Caco-2 (cell line): ENCODE data around the gene FUOM. TPM values are rescaled to one million over a fixed set of nuclear protein-coding genes. Genes with fewer than 3 reads are reported as not detected.
A peak's percentile ranks its signal among the peaks of the same experiment; 100 is the strongest.
"Not testable (repeated sequence)": the region's sequence is repeated elsewhere in the genome, so short reads cannot be mapped to it uniquely, and the experiment has no call there.

Source experiments
- BruUV-seq: library from RNA; stranded (reverse); fragments of 400-500 nt; replicated peaks from 2 replicates; lab custom pipeline; 2021; lab: Mats Ljungman, UMichigan
- CTCF ChIA-PET: fragments of 300-600 bp; sonication (Branson Sonifier 250); formaldehyde crosslinking; loops from one replicate; lab custom pipeline; 2022; ENCODE audit warnings: antibody characterized with exemption; lab: Charles Lee
- POLR2A ChIA-PET: fragments of 300-600 bp; sonication (Branson Sonifier 250); formaldehyde crosslinking; loops from one replicate; lab custom pipeline; 2022; ENCODE audit warnings: antibody characterized with exemption; lab: Charles Lee
- DNase-seq, 2 experiments: peaks; one replicate each; pipeline versions ENCODE4 v3.0.0 to v3.0.0-alpha.2; 2020 to 2022
- H3K27me3 ChIP-seq: replicated peaks from 2 replicates; pipeline ENCODE4 v1.6.0; 2011; ENCODE audit warnings: low read length; ENCODE audit not compliant: control insufficient read depth, insufficient read depth
- H3K36me3 ChIP-seq: 2 replicates; pipeline ENCODE4 v1.5.1; 2011; ENCODE audit warnings: low read length; ENCODE audit not compliant: control insufficient read depth, insufficient read depth
- H3K4me1 ChIP-seq: fragments of 250-450 bp; sonication (Bioruptor Pico); 2 replicates; pipeline ENCODE4 v1.5.1; 2020; ENCODE audit warnings: mild to moderate bottlenecking
- H3K4me3 ChIP-seq: 2 replicates; pipeline ENCODE4 v1.5.1; 2011; ENCODE audit warnings: low read depth, mild to moderate bottlenecking, control low read depth, low read length
- H3K9me3 ChIP-seq: fragments of 250-450 bp; sonication (Bioruptor Pico); 2 replicates; pipeline ENCODE4 v1.5.1; 2020; ENCODE audit warnings: mild to moderate bottlenecking, moderate library complexity
- H3K27ac Mint-ChIP-seq: one replicate; pipeline ENCODE4 v1.8.0; 2022; ENCODE audit warnings: mixed read lengths; ENCODE audit not compliant: unreplicated experiment
- H3K27me3 Mint-ChIP-seq: one replicate; pipeline ENCODE4 v1.8.0; 2022; ENCODE audit warnings: mixed read lengths; ENCODE audit not compliant: insufficient read depth, unreplicated experiment
- H3K36me3 Mint-ChIP-seq: one replicate; pipeline ENCODE4 v1.8.0; 2022; ENCODE audit warnings: mild to moderate bottlenecking, mixed read lengths; ENCODE audit not compliant: insufficient read depth, unreplicated experiment
- H3K4me1 Mint-ChIP-seq: one replicate; pipeline ENCODE4 v1.8.0; 2022; ENCODE audit warnings: low read depth, mixed read lengths; ENCODE audit not compliant: unreplicated experiment
- H3K4me3 Mint-ChIP-seq: one replicate; pipeline ENCODE4 v1.8.0; 2022; ENCODE audit warnings: mild to moderate bottlenecking, moderate library complexity, mixed read lengths; ENCODE audit not compliant: unreplicated experiment
- H3K9me3 Mint-ChIP-seq: one replicate; pipeline ENCODE4 v1.8.0; 2022; ENCODE audit warnings: mixed read lengths; ENCODE audit not compliant: unreplicated experiment
- CTCF ChIP-seq, 2 experiments: fragments of 200-600 bp in 1 of 2; IDR thresholded peaks; 1 replicate in 1 of 2; 2 replicates in 1 of 2; pipeline versions ENCODE4 v1.5.1 to v1.8.0; 2011 to 2022; ENCODE audit warnings: antibody characterized with exemption in 1 of 2, control low read depth in 1 of 2, inconsistent platforms in 1 of 2, low read depth in 1 of 2, low read length in 1 of 2, mild to moderate bottlenecking in 1 of 2, moderate library complexity in 1 of 2; ENCODE audit not compliant: insufficient read depth in 1 of 2, severe bottlenecking in 1 of 2, unreplicated experiment in 1 of 2
- intact Hi-C: fragments of 100-400 bp; cut with micrococcal nuclease; formaldehyde crosslinking; loops from one replicate; pipeline ENCODE4 v1.10.0; 2022; ENCODE audit not compliant: unreplicated experiment
- total RNA-seq: library from RNA; stranded (reverse); gene quantifications from 2 replicates; pipeline ENCODE4 v1.2.3, GENCODE V29; 2022

Gene FUOM
- total RNA-seq, 1 experiment from 2014 or later, result 119 TPM

- BruUV-seq, DNase-seq, H3K36me3 Mint-ChIP-seq, H3K27ac Mint-ChIP-seq, intact Hi-C loops, H3K4me3 Mint-ChIP-seq, H3K27me3 ChIP-seq, H3K4me1 Mint-ChIP-seq, H3K36me3 ChIP-seq, POLR2A ChIA-PET, H3K27me3 Mint-ChIP-seq, H3K4me3 ChIP-seq: not testable (repeated sequence)
- H3K9me3 Mint-ChIP-seq, result peaks cover 12% of the 10 kb centered on the region
- CTCF ChIA-PET, result interaction anchor here (0.7 kb wide), 1 partner anchor 130 kb away, joined by 3 read pairs; no protein-coding TSS in a partner anchor
- peaks cover 13% of the 10 kb centered on the region for H3K9me3 ChIP-seq
- peaks cover 14% of the 10 kb centered on the region for H3K4me1 ChIP-seq
These were observed 36.9 kb downstream of the FUOM start for GRCh38 chr10:133320852-133321422.

DNA sequence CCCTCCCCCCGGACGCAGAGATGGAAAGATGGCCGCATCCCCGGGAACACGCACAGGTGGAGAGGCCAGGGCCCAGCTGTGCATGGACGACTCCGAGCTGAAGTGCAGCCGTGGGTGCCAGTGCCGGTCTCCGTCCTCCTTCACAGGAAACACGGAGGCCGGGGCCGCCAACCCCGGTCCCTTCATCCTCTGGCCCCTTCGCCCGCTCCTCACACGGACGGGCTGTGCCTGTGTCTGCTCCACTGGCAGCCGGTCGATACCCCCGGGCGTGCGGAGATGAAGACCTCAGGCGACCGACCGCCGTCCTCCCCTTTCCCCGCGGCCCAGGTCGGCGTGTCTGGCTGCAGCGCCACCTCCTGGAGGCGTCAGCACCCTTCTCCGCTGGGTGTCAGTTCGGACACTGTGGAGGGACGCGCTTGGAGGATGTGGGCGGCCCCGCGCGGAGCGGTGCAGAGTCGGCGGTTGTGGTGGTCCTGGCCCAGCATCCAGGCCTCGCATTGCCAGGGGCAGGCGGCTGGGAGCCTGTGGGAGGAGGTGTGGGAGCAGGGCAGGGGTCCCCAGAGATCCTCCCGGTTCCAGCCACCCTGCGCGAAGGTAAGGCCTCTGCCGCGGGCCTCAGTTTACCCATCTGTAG is 39.2 kb downstream of the FUOM start:
- peaks cover 12% of the 10 kb centered on the region for H3K9me3 Mint-ChIP-seq
- no peak overlapping the region for H3K27ac Mint-ChIP-seq
- Histone ChIP-seq H3K4me1 (peaks cover 7% of the 10 kb centered on the region), H3K9me3 (peaks cover 13% of the 10 kb centered on the region), H3K4me3 (peak overlapping the region; percentile 41), H3K27me3 (no peaks in the 10 kb centered on the region), H3K36me3 (no peaks in the 10 kb centered on the region)
- CTCF ChIA-PET, result interaction anchor here (0.5 kb wide), 1 partner anchor 11 kb away, joined by 3 read pairs; no protein-coding TSS in a partner anchor
- H3K4me3 Mint-ChIP-seq, result peak overlapping the region; percentile 59
- peaks cover 7% of the 10 kb centered on the region for H3K4me1 Mint-ChIP-seq
- H3K27me3 Mint-ChIP-seq, result peaks cover 3% of the 10 kb centered on the region
- BruUV-seq, result no TSS peak
- peak; percentile 75 to 82 for TF ChIP-seq CTCF (IDR thresholded peaks at IDR 0.05; ENCODE audit: insufficient read depth in 1 of 2, low read depth in 1 of 2, low read length in 1 of 2, severe bottlenecking in 1 of 2, unreplicated experiment in 1 of 2)
- POLR2A ChIA-PET, result interaction anchor here (0.5 to 0.6 kb wide), 2 partner anchors 29 to 942 kb away, joined by 3 read pairs; no protein-coding TSS in a partner anchor
- peaks cover 13% of the 10 kb centered on the region for H3K36me3 Mint-ChIP-seq
- intact Hi-C loops, result no loop called here
- peak; percentile 71 to 83 for DNase-seq

GRCh38 chr10:133316732-133317131 is 41.1 kb downstream of the FUOM start:
- ChIA-PET POLR2A (no interaction called here), CTCF (no interaction called here)
- Histone ChIP-seq H3K4me1 (peaks cover 7% of the 10 kb centered on the region), H3K27me3 (no peaks in the 10 kb centered on the region), H3K36me3 (no peaks in the 10 kb centered on the region; the same call in 1 of the 2 replicates), H3K4me3 (no peak overlapping the region), H3K9me3 (peaks cover 10% of the 10 kb centered on the region)
- intact Hi-C loops, result no loop called here
- no peak for TF ChIP-seq CTCF (IDR thresholded peaks at IDR 0.05; ENCODE audit: insufficient read depth in 1 of 2, low read depth in 1 of 2, low read length in 1 of 2, severe bottlenecking in 1 of 2, unreplicated experiment in 1 of 2)
- Mint-ChIP-seq H3K4me1 (peaks cover 7% of the 10 kb centered on the region), H3K36me3 (peaks cover 13% of the 10 kb centered on the region), H3K9me3 (peaks cover 12% of the 10 kb centered on the region), H3K4me3 (no peak overlapping the region), H3K27me3 (peaks cover 3% of the 10 kb centered on the region), H3K27ac (no peak overlapping the region)
- no peak for DNase-seq
- BruUV-seq, result no TSS peak
